Natural killer cell (primary cell): ENCODE measurements around the gene ATP6V1G1. TPM values are rescaled to one million over a fixed set of nuclear protein-coding genes. Genes with fewer than 3 reads are reported as not detected.

Experiments
- ATAC-seq, 3 donors: fragments of 150-1000 bp in 2 of 3; fragments of 200-7000 bp in 1 of 3; cut with Tn5 transposase; 1 replicate in 1 of 3; 2 replicates in 2 of 3; pipeline ENCODE4 v1.10.0; 2021; ENCODE audit warnings: mild to moderate bottlenecking in 2 of 3, moderate library complexity in 2 of 3
- DNase-seq, 2 donors: peaks; one replicate each; pipeline versions ENCODE4 v3.0.0 to v3.0.0-alpha.2; 2013 to 2021; ENCODE audit warnings: mixed read lengths in 1 of 2
- H3K27ac ChIP-seq: one replicate; pipeline ENCODE4 v1.5.1; 2013; ENCODE audit warnings: mild to moderate bottlenecking, low read length
- H3K27me3 ChIP-seq: one replicate; pipeline ENCODE4 v1.6.1; 2013; ENCODE audit warnings: low read length; ENCODE audit not compliant: control insufficient read depth, insufficient read depth
- H3K36me3 ChIP-seq: one replicate; pipeline ENCODE4 v1.6.1; 2013; ENCODE audit warnings: low read length; ENCODE audit not compliant: control insufficient read depth, insufficient read depth
- H3K4me1 ChIP-seq: one replicate; pipeline ENCODE4 v1.6.1; 2013; ENCODE audit warnings: low read length; ENCODE audit not compliant: control insufficient read depth, insufficient read depth
- H3K4me3 ChIP-seq: one replicate; pipeline ENCODE4 v1.5.1; 2013; ENCODE audit warnings: low read length
- H3K9me3 ChIP-seq: one replicate; pipeline ENCODE4 v1.6.1; 2013; ENCODE audit warnings: low read length; ENCODE audit not compliant: control insufficient read depth, insufficient read depth
- H3K27ac Mint-ChIP-seq, 2 donors: one replicate each; pipeline ENCODE4 v1.8.0; 2022; ENCODE audit warnings: mild to moderate bottlenecking in 2 of 2, mixed read lengths in 2 of 2, moderate library complexity in 1 of 2
- H3K27me3 Mint-ChIP-seq, 2 donors: one replicate each; pipeline ENCODE4 v1.8.0; 2022; ENCODE audit warnings: low read depth in 2 of 2, mixed read lengths in 2 of 2
- H3K36me3 Mint-ChIP-seq: one replicate; pipeline ENCODE4 v1.8.0; 2022; ENCODE audit warnings: mixed read lengths
- H3K4me1 Mint-ChIP-seq, 2 donors: one replicate each; pipeline ENCODE4 v1.8.0; 2022; ENCODE audit warnings: mixed read lengths in 2 of 2
- H3K4me3 Mint-ChIP-seq: one replicate; pipeline ENCODE4 v1.8.0; 2022; ENCODE audit warnings: mild to moderate bottlenecking, moderate library complexity, mixed read lengths
- H3K9me3 Mint-ChIP-seq, 2 donors: one replicate each; pipeline ENCODE4 v1.8.0; 2022; ENCODE audit warnings: mixed read lengths in 2 of 2
- CTCF ChIP-seq: fragments of 200-600 bp; IDR thresholded peaks from one replicate; pipeline ENCODE4 v1.8.0; 2022; ENCODE audit warnings: antibody characterized with exemption
- WGBS: methylation state at CpG from one replicate; pipeline ENCODE4 v1.1.7; 2013; ENCODE audit warnings: missing lambda C conversion rate; ENCODE audit not compliant: insufficient coverage; 5-methylcytosine and 5-hydroxymethylcytosine counted together
- intact Hi-C: fragments of 100-400 bp; cut with micrococcal nuclease; formaldehyde crosslinking; loops from one replicate; pipeline ENCODE4 v1.14.2; 2022
- total RNA-seq, 4 donors: library from RNA; stranded (reverse); fragments of 120-200 nt in 1 of 4; gene quantifications; one replicate each; pipeline versions ENCODE4 v1.2.3 to v1.2.4, GENCODE V29; 2013 to 2022

The ATP6V1G1 gene
- total RNA-seq, 3 donors from 2014 or later (not counting 1 experiment from before 2014, with no cell fraction given): 83.8 to 101 (median 93.5) TPM

GRCh38 chr9:114602620-114603019, 15.1 kb downstream of the ATP6V1G1 start:
- TF ChIP-seq CTCF: no peak
- Mint-ChIP-seq H3K4me1 (no peaks in the 10 kb centered on the region), H3K9me3 (peaks cover 2 to 3% of the 10 kb centered on the region in 2 donors), H3K36me3 (peaks cover 16% of the 10 kb centered on the region), H3K27me3 (no peaks in the 10 kb centered on the region), H3K27ac (no peak overlapping the region), H3K4me3 (no peak overlapping the region)
- H3K4me1 ChIP-seq: no peaks in the 10 kb centered on the region
- no peak overlapping the region for H3K4me3 ChIP-seq
- no peak overlapping the region for H3K27ac ChIP-seq
- ATAC-seq (no peak), DNase-seq (no peak)
- intact Hi-C loops: no loop called here
- no peaks in the 10 kb centered on the region for H3K27me3 ChIP-seq
- H3K9me3 ChIP-seq: peaks cover 14% of the 10 kb centered on the region
- WGBS: 92% methylated on average over 5 of the region's 5 CpGs
- peaks cover 30% of the 10 kb centered on the region for H3K36me3 ChIP-seq

GRCh38 chr9:114603248-114603647, 15.7 kb downstream of the ATP6V1G1 start:
- Histone ChIP-seq H3K4me1 (no peaks in the 10 kb centered on the region), H3K36me3 (peaks cover 24% of the 10 kb centered on the region), H3K27ac (no peak overlapping the region), H3K27me3 (no peaks in the 10 kb centered on the region), H3K9me3 (peaks cover 14% of the 10 kb centered on the region), H3K4me3 (no peak overlapping the region)
- H3K27ac Mint-ChIP-seq: no peak overlapping the region
- ATAC-seq (no peak), DNase-seq (no peak)
- WGBS: 97% methylated on average over 4 of the region's 4 CpGs
- H3K4me3 Mint-ChIP-seq: no peak overlapping the region
- intact Hi-C loops: no loop called here
- no peak for TF ChIP-seq CTCF
- H3K9me3 Mint-ChIP-seq: peaks cover 2 to 3% of the 10 kb centered on the region in 2 donors
- H3K4me1 Mint-ChIP-seq: no peaks in the 10 kb centered on the region
- peaks cover 14% of the 10 kb centered on the region for H3K36me3 Mint-ChIP-seq
- H3K27me3 Mint-ChIP-seq: no peaks in the 10 kb centered on the region

GRCh38 chr9:114604989-114605388, 17.4 kb downstream of the ATP6V1G1 start:
- Mint-ChIP-seq H3K9me3 (peaks cover 2 to 3% of the 10 kb centered on the region in 2 donors), H3K27me3 (no peaks in the 10 kb centered on the region), H3K36me3 (peaks cover 8% of the 10 kb centered on the region), H3K4me1 (no peaks in the 10 kb centered on the region), H3K27ac (no peak overlapping the region), H3K4me3 (no peak overlapping the region)
- no peak for DNase-seq
- Histone ChIP-seq H3K9me3 (peaks cover 14% of the 10 kb centered on the region), H3K27me3 (no peaks in the 10 kb centered on the region), H3K4me1 (no peaks in the 10 kb centered on the region), H3K36me3 (peaks cover 9% of the 10 kb centered on the region), H3K27ac (no peak overlapping the region), H3K4me3 (no peak overlapping the region)
- TF ChIP-seq CTCF: no peak
- 84% methylated on average over 3 of the region's 3 CpGs for WGBS
- ATAC-seq: no peak
- intact Hi-C loops: no loop called here

- H3K27me3 Mint-ChIP-seq: no peaks in the 10 kb centered on the region
- intact Hi-C loops: no loop called here
- Histone ChIP-seq H3K27ac (no peak overlapping the region), H3K36me3 (peaks cover under 1% of the 10 kb centered on the region), H3K9me3 (peaks cover 10% of the 10 kb centered on the region), H3K4me3 (no peak overlapping the region), H3K4me1 (peaks cover 9% of the 10 kb centered on the region), H3K27me3 (no peaks in the 10 kb centered on the region)
- DNase-seq (no peak), ATAC-seq (no peak)
- H3K4me3 Mint-ChIP-seq: no peak overlapping the region
- H3K4me1 Mint-ChIP-seq: peaks cover 5 to 7% of the 10 kb centered on the region in 2 donors
- peaks cover 2 to 3% of the 10 kb centered on the region in 2 donors for H3K9me3 Mint-ChIP-seq
- H3K36me3 Mint-ChIP-seq: peaks cover 8% of the 10 kb centered on the region
- no peak overlapping the region for H3K27ac Mint-ChIP-seq
- TF ChIP-seq CTCF: no peak
- WGBS: 90% methylated on average over 7 of the region's 7 CpGs
These were observed 18.5 kb downstream of the ATP6V1G1 start for GRCh38 chr9:114606068-114606467.
